Activated CD4-positive, alpha-beta T cell treated with anti-CD3 and anti-CD28 coated beads, Interleukin-2, amount 10 ng/mL, durations not matched to agents 7 days and 5 days (primary cell): ENCODE data around the gene RENBP. TPM values are rescaled to one million over a fixed set of nuclear protein-coding genes. Genes with fewer than 3 reads are reported as not detected.

Experiments used
- CTCF ChIA-PET: fragments of 350-600 bp; sonication (Branson Sonifier 250); formaldehyde crosslinking; loops from one replicate; lab custom pipeline; 2021; ENCODE audit warnings: antibody characterized with exemption; lab: Charles Lee
- POLR2A ChIA-PET: fragments of 350-600 bp; sonication (Branson Sonifier 250); formaldehyde crosslinking; loops from one replicate; lab custom pipeline; 2021; ENCODE audit warnings: antibody characterized with exemption; lab: Charles Lee
- DNase-seq: peaks from one replicate; pipeline ENCODE4 v3.0.0-alpha.2; 2020
- H3K27ac Mint-ChIP-seq: one replicate; pipeline ENCODE4 v1.8.0; 2021; ENCODE audit warnings: mild to moderate bottlenecking, moderate library complexity, mixed read lengths
- H3K27me3 Mint-ChIP-seq: one replicate; pipeline ENCODE4 v1.8.0; 2021; ENCODE audit warnings: mixed read lengths
- H3K36me3 Mint-ChIP-seq: one replicate; pipeline ENCODE4 v1.8.0; 2021; ENCODE audit warnings: low read depth, mixed read lengths
- H3K4me1 Mint-ChIP-seq: one replicate; pipeline ENCODE4 v1.8.0; 2021; ENCODE audit warnings: mixed read lengths
- H3K4me3 Mint-ChIP-seq: one replicate; pipeline ENCODE4 v1.8.0; 2021; ENCODE audit warnings: mild to moderate bottlenecking, moderate library complexity, mixed read lengths
- H3K9me3 Mint-ChIP-seq: one replicate; pipeline ENCODE4 v1.8.0; 2021; ENCODE audit warnings: mixed read lengths
- total RNA-seq, 2 experiments: library from RNA; stranded (reverse); gene quantifications; one replicate each; pipeline ENCODE4 v1.2.3, GENCODE V29; 2021

RENBP gene
- total RNA-seq, 2 experiments from 2014 or later = 14.2 to 16.5 TPM

GRCh38 chrX:153934762-153935325 lies 9.6 kb downstream of the RENBP start, which contains the start of gene NAA10:
TSS of gene NAA10 (minus strand) at chrX:153935037. CDS start at chrX:153934904, 133 bp downstream.
- Mint-ChIP-seq H3K9me3 (no peaks in the 10 kb centered on the region), H3K27me3 (no peaks in the 10 kb centered on the region), H3K4me3 (peak within 1 kb of the TSS; percentile 82), H3K27ac (peak within 1 kb of the TSS; percentile 83), H3K4me1 (peaks cover 28% of the 10 kb centered on the region), H3K36me3 (peaks cover 6% of the 10 kb centered on the region)
- ChIA-PET CTCF (interaction anchor here (16.0 kb wide), 1 partner anchor 13 kb away, joined by 205 read pairs; the partner anchor contains the start of gene RENBP), POLR2A (no interaction called here)
- DNase-seq = peak; percentile 47

- ChIA-PET CTCF (interaction anchor here (1.3 to 16.0 kb wide), 2 partner anchors 10 to 14 kb away, joined by 4 to 205 read pairs; partner anchors contain the start of gene RENBP), POLR2A (no interaction called here)
- H3K27me3 Mint-ChIP-seq = no peaks in the 10 kb centered on the region
- no peak for DNase-seq
- no peaks in the 10 kb centered on the region for H3K9me3 Mint-ChIP-seq
- peaks cover 30% of the 10 kb centered on the region for H3K4me1 Mint-ChIP-seq
- peak overlapping the region; percentile 83 for H3K27ac Mint-ChIP-seq
- peak overlapping the region; percentile 82 for H3K4me3 Mint-ChIP-seq
- H3K36me3 Mint-ChIP-seq = peaks cover 7% of the 10 kb centered on the region
Measured at GRCh38 chrX:153934148-153934761, 10.2 kb downstream of the RENBP start.

GRCh38 chrX:153933748-153934147 lies 10.7 kb downstream of the RENBP start:
- no peaks in the 10 kb centered on the region for H3K9me3 Mint-ChIP-seq
- H3K27me3 Mint-ChIP-seq = no peaks in the 10 kb centered on the region
- peaks cover 12% of the 10 kb centered on the region for H3K36me3 Mint-ChIP-seq
- no peak for DNase-seq
- peak overlapping the region; percentile 82 for H3K4me3 Mint-ChIP-seq
- ChIA-PET CTCF (interaction anchor here (1.3 to 16.0 kb wide), 2 partner anchors 9 to 14 kb away, joined by 4 to 205 read pairs; partner anchors contain the start of gene RENBP), POLR2A (no interaction called here)
- H3K27ac Mint-ChIP-seq = peak overlapping the region; percentile 83
- peaks cover 35% of the 10 kb centered on the region for H3K4me1 Mint-ChIP-seq

- Mint-ChIP-seq H3K4me1 (peaks cover 34% of the 10 kb centered on the region), H3K9me3 (no peaks in the 10 kb centered on the region), H3K27me3 (no peaks in the 10 kb centered on the region), H3K4me3 (no peak overlapping the region), H3K36me3 (peaks cover 14% of the 10 kb centered on the region), H3K27ac (no peak overlapping the region)
- no peak for DNase-seq
- ChIA-PET CTCF (interaction anchor here (0.9 to 16.0 kb wide), 2 partner anchors 10 to 16 kb away, joined by 3 to 205 read pairs; partner anchors contain the start of gene RENBP), POLR2A (interaction anchor here (0.6 kb wide), 1 partner anchor 68 kb away, joined by 5 read pairs; no protein-coding TSS in a partner anchor)
Measured at GRCh38 chrX:153932220-153932915, 12.1 kb downstream of the RENBP start.

GRCh38 chrX:153931748-153932147 lies 12.7 kb downstream of the RENBP start:
- Mint-ChIP-seq H3K27ac (no peak overlapping the region), H3K36me3 (peaks cover 14% of the 10 kb centered on the region), H3K4me3 (no peak overlapping the region), H3K9me3 (no peaks in the 10 kb centered on the region), H3K4me1 (peaks cover 34% of the 10 kb centered on the region), H3K27me3 (no peaks in the 10 kb centered on the region)
- POLR2A ChIA-PET = no interaction called here
- DNase-seq = no peak
- CTCF ChIA-PET = interaction anchor here (16.0 kb wide), 1 partner anchor 16 kb away, joined by 205 read pairs; the partner anchor contains the start of gene RENBP

GRCh38 chrX:153931151-153931550 lies 13.3 kb downstream of the RENBP start:
- H3K4me1 Mint-ChIP-seq = peaks cover 33% of the 10 kb centered on the region
- peaks cover 14% of the 10 kb centered on the region for H3K36me3 Mint-ChIP-seq
- no peak for DNase-seq
- no peaks in the 10 kb centered on the region for H3K9me3 Mint-ChIP-seq
- peak overlapping the region; percentile 41 for H3K27ac Mint-ChIP-seq
- no peak overlapping the region for H3K4me3 Mint-ChIP-seq
- ChIA-PET POLR2A (no interaction called here), CTCF (interaction anchor here (16.0 kb wide), 1 partner anchor 17 kb away, joined by 205 read pairs; the partner anchor contains the start of gene RENBP)
- H3K27me3 Mint-ChIP-seq = no peaks in the 10 kb centered on the region

- Mint-ChIP-seq H3K4me1 (peaks cover 30% of the 10 kb centered on the region), H3K27ac (peak overlapping the region; percentile 60), H3K27me3 (no peaks in the 10 kb centered on the region), H3K36me3 (peaks cover 15% of the 10 kb centered on the region), H3K9me3 (no peaks in the 10 kb centered on the region), H3K4me3 (no peak overlapping the region)
- POLR2A ChIA-PET = no interaction called here
- DNase-seq = no peak
- CTCF ChIA-PET = interaction anchor here (0.9 to 16.0 kb wide), 2 partner anchors 18 to 19 kb away, joined by 3 to 205 read pairs; partner anchors contain the start of gene RENBP
Measured at GRCh38 chrX:153930011-153930910, 14.2 kb downstream of the RENBP start.

- H3K4me1 Mint-ChIP-seq = peaks cover 30% of the 10 kb centered on the region
- H3K36me3 Mint-ChIP-seq = peaks cover 22% of the 10 kb centered on the region
- H3K4me3 Mint-ChIP-seq = peak overlapping the region; percentile 90
- H3K27ac Mint-ChIP-seq = no peak overlapping the region
- no peaks in the 10 kb centered on the region for H3K27me3 Mint-ChIP-seq
- ChIA-PET POLR2A (no interaction called here), CTCF (interaction anchor here (0.9 to 16.0 kb wide), 2 partner anchors 18 to 19 kb away, joined by 3 to 205 read pairs; partner anchors contain the start of gene RENBP)
- no peak for DNase-seq
- H3K9me3 Mint-ChIP-seq = no peaks in the 10 kb centered on the region
Measured at GRCh38 chrX:153929576-153929975, 14.9 kb downstream of the RENBP start.

GRCh38 chrX:153928846-153929245 lies 15.6 kb downstream of the RENBP start:
- Mint-ChIP-seq H3K27ac (peak overlapping the region; percentile 98), H3K9me3 (no peaks in the 10 kb centered on the region), H3K4me3 (peak overlapping the region; percentile 90), H3K36me3 (peaks cover 30% of the 10 kb centered on the region), H3K4me1 (peaks cover 25% of the 10 kb centered on the region), H3K27me3 (no peaks in the 10 kb centered on the region)
- CTCF ChIA-PET = interaction anchor here (0.9 to 16.0 kb wide), 6 partner anchors 9 to 45 kb away, joined by 3 to 205 read pairs (median 3); partner anchors contain the start of gene RENBP
- no peak for DNase-seq
- POLR2A ChIA-PET = no interaction called here

- Mint-ChIP-seq H3K27me3 (no peaks in the 10 kb centered on the region), H3K36me3 (peaks cover 36% of the 10 kb centered on the region), H3K27ac (peak overlapping the region; percentile 98), H3K4me3 (peak overlapping the region; percentile 90), H3K4me1 (peaks cover 27% of the 10 kb centered on the region), H3K9me3 (no peaks in the 10 kb centered on the region)
- ChIA-PET CTCF (interaction anchor here (0.6 to 16.0 kb wide), 7 partner anchors 9 to 547 kb away, joined by 3 to 205 read pairs (median 3); partner anchors contain the start of gene RENBP), POLR2A (no interaction called here)
- DNase-seq = peak; percentile 93
Measured at GRCh38 chrX:153927922-153928760, 16.3 kb downstream of the RENBP start.

GRCh38 chrX:153927672-153927921 lies 16.8 kb downstream of the RENBP start:
- peaks cover 38% of the 10 kb centered on the region for H3K36me3 Mint-ChIP-seq
- ChIA-PET CTCF (interaction anchor here (0.6 to 16.0 kb wide), 4 partner anchors 10 to 547 kb away, joined by 3 to 205 read pairs (median 4); partner anchors contain the start of gene RENBP), POLR2A (no interaction called here)
- H3K9me3 Mint-ChIP-seq = no peaks in the 10 kb centered on the region
- H3K27me3 Mint-ChIP-seq = no peaks in the 10 kb centered on the region
- H3K4me1 Mint-ChIP-seq = peaks cover 30% of the 10 kb centered on the region
- peak overlapping the region; percentile 85 for H3K4me3 Mint-ChIP-seq
- H3K27ac Mint-ChIP-seq = peak overlapping the region; percentile 94
- no peak for DNase-seq
